Fibroblast of mammary gland (primary cell): Measurements from ENCODE around the gene GM2A.

Experiments
- DNase-seq: peaks from one replicate; pipeline ENCODE4 v3.0.0-alpha.2; 2010; ENCODE audit warnings: low read depth
- H3K4me3 ChIP-seq: 2 replicates; pipeline ENCODE4 v1.5.1; 2011; ENCODE audit warnings: low read depth, mild to moderate bottlenecking, low read length, moderate library complexity; ENCODE audit not compliant: control insufficient read depth
- TF ChIP-seq, protein P1 (sequence below): conservative IDR thresholded peaks from 2 replicates; pipeline ENCODE4 v1.5.1; 2011; ENCODE audit warnings: low read depth, low read length, inconsistent platforms; ENCODE audit not compliant: control insufficient read depth, insufficient read depth

The GM2A gene

DNA sequence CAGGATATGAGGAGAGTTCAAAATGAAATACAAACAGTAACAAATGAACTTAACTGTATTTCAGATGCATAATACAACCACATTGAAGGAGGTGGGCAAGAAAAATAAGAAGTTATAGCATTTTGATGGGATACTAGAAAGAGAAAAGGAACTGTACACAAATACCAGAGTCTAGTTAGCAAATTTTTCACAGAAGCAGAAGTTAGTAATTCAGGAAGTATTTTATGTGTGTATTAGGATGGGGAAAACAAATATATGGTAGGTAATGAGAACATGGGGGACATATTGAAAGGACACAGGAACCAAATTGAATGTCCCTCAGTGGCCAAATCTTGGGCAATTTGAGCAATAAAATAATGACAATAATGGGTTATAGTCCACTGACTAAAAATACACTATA, 18.4 kb downstream of the GM2A start:
- no peak overlapping the region for H3K4me3 ChIP-seq
- TF ChIP-seq, protein P1, sequence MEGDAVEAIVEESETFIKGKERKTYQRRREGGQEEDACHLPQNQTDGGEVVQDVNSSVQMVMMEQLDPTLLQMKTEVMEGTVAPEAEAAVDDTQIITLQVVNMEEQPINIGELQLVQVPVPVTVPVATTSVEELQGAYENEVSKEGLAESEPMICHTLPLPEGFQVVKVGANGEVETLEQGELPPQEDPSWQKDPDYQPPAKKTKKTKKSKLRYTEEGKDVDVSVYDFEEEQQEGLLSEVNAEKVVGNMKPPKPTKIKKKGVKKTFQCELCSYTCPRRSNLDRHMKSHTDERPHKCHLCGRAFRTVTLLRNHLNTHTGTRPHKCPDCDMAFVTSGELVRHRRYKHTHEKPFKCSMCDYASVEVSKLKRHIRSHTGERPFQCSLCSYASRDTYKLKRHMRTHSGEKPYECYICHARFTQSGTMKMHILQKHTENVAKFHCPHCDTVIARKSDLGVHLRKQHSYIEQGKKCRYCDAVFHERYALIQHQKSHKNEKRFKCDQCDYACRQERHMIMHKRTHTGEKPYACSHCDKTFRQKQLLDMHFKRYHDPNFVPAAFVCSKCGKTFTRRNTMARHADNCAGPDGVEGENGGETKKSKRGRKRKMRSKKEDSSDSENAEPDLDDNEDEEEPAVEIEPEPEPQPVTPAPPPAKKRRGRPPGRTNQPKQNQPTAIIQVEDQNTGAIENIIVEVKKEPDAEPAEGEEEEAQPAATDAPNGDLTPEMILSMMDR = no peak
- no peak for DNase-seq

DNA sequence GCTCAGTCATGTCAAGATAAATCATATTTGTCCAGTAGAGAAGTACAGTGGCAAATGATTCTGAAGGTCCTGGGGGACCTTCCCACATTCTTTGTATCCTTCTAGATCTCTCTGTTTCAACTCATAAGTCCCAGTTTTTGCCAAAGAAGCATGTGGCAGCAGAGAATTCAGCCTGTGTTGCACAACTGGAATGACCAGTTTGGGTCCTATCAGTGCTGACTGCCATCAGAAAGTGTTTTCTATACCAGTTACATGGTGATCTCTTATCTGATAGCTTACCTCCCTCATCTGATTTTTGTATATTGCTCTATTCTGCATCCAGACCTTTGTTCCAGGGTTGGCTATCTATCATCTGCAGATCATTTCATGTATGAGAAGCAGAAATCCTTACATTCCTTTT, 21.7 kb downstream of the GM2A start:
- no peak overlapping the region for H3K4me3 ChIP-seq
- no peak for DNase-seq
- TF ChIP-seq, protein P1 = no peak

DNA sequence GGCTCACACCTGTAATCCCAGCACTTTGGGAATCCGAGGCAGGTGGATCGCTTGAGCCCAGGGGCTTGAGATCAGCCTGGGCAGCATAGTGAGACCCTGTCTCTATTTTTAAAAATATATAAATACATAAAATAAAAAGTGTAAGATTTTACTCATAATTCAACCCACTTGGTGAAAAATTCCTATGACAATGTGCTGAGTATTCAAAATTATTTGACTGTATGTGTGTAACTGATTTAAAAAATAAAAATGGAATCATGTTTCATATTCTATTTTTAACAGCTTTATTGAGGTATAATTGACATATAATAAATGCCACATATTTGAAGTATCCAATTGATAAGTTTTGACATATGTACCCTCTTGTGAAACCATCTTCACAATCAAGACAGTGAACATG, 22.8 kb downstream of the GM2A start:
- DNase-seq = no peak
- TF ChIP-seq, protein P1 = no peak
- no peak overlapping the region for H3K4me3 ChIP-seq

DNA sequence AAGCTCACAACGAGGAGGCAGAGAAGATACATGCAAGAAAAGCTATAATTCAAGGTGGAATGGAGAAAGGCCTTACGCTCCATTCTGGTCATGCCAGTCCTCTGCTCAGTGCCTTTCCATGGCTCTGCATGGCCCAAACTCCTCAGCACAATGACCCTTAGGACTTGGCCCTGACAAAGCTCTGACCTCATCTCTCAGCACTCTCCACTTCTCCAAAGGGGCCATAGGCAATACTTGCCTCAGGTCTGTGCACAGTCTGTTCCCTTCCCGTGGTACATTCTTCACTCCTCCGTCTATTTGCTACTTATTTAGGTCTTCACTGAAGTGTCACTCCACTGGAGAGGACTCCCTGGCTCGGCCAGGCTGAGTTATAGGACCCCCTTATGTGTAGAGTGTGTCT, 25.9 kb downstream of the GM2A start:
- TF ChIP-seq, protein P1 = no peak
- no peak overlapping the region for H3K4me3 ChIP-seq
- DNase-seq = no peak

DNA sequence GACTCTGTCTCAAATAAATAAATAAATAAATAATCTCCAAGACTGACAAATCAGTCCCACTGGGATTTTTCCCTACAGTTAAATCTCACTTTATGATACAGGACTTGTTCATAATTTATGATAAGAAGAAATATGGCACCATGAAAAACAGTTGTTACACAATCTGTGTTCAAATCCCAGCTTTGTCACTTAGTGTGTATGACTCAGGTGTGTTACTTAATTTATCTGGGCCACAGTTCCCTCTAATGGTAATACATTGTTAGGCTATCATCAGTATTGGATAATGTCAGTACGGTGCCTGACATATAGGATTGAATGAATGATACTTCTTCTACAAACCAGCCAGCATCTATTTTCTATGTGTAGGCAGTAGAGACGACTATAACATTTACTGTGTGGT, 27.5 kb downstream of the GM2A start:
- peak; percentile 10 for DNase-seq
- TF ChIP-seq, protein P1 = no peak
- no peak overlapping the region for H3K4me3 ChIP-seq

DNA sequence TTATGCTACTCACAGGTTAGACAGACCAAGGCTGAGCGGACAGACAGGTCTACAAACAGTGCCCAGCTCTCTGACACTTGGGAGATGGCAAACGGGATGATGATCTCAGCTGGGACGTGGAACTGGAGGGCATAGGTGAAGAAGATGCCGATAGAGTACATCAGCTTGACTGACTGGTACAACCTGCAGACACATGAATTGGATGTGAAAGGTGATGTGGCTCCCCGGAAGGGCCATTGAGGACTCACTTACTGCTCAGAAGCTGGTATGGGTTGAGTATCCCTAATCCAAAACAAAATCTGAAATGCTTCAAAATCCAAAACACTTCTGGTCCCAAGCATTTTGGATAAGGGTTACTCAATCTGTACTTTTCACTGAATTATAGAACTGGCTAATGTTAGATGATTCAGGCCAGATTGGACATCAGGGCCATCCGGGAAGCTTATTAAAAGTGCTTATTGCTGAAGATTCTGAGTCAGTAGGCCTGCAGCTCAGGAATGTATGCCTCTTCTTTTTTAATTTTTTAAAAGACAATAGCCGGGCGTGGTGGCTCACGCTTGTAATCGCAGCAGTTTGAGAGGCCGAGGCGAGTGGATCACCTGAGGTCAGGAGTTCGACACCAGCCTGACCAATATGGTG, 28.1 kb downstream of the GM2A start:
- DNase-seq = no peak
- H3K4me3 ChIP-seq = no peak overlapping the region
- TF ChIP-seq, protein P1 = no peak
